Keratinocyte (primary cell): Measurements from ENCODE around the gene OR6M1.

Experiments used
- EZH2 ChIP-seq: IDR thresholded peaks from one replicate; pipeline ENCODE4 v1.6.1; 2012; ENCODE audit warnings: inconsistent platforms, mild to moderate bottlenecking, low read length, moderate library complexity
- TF ChIP-seq, protein P1 (sequence below), 3 experiments: IDR thresholded peaks in 1 of 3; conservative IDR thresholded peaks in 1 of 3; optimal IDR thresholded peaks in 1 of 3; 2 replicates in 2 of 3; 3 replicates in 1 of 3; pipeline versions ENCODE3 to v1.5.1; 2011; ENCODE audit warnings: low read length in 3 of 3, mild to moderate bottlenecking in 3 of 3, moderate library complexity in 2 of 3, control low read depth in 1 of 3, inconsistent platforms in 1 of 3; ENCODE audit not compliant: insufficient read depth in 2 of 3; ENCODE audit errors: extremely low read depth in 1 of 3

DNA sequence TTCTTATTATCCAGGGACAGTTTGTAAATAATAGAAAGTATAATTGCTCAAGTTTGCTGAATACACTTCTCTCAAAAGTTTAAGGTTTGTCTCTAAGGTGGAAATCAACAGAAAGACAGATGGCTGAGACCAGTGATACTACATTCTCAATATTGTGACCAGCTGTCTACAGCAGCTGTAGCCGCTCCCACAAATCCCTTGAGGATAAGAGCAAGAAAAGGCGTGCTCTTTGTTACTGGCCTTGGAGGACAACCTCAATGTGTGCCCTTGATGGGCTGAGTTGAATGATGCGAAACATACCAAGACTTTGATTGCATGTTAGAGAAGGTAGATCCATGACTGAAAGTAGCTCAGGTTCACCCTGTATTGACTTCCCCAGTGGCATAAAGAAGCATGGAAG, 6.1 kb downstream of the OR6M1 start:
- TF ChIP-seq, protein P1, sequence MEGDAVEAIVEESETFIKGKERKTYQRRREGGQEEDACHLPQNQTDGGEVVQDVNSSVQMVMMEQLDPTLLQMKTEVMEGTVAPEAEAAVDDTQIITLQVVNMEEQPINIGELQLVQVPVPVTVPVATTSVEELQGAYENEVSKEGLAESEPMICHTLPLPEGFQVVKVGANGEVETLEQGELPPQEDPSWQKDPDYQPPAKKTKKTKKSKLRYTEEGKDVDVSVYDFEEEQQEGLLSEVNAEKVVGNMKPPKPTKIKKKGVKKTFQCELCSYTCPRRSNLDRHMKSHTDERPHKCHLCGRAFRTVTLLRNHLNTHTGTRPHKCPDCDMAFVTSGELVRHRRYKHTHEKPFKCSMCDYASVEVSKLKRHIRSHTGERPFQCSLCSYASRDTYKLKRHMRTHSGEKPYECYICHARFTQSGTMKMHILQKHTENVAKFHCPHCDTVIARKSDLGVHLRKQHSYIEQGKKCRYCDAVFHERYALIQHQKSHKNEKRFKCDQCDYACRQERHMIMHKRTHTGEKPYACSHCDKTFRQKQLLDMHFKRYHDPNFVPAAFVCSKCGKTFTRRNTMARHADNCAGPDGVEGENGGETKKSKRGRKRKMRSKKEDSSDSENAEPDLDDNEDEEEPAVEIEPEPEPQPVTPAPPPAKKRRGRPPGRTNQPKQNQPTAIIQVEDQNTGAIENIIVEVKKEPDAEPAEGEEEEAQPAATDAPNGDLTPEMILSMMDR (optimal IDR thresholded peaks at IDR 0.05 in 1 of 3, IDR thresholded peaks at IDR 0.05 in 1 of 3, conservative IDR thresholded peaks at IDR 0.05 in 1 of 3; ENCODE audit: extremely low read depth in 1 of 3, insufficient read depth in 2 of 3, low read length in 3 of 3), result no peak
- TF ChIP-seq EZH2, result no peak
